Esophagus squamous epithelium (tissue), 4 donors: Measurements from ENCODE around the gene MED26.

Experiments used
- POLR2A ChIP-seq, 4 donors: fragments of 450-650 bp; IDR thresholded peaks; one replicate each; pipeline ENCODE4 v1.6.1; 2017; ENCODE audit warnings: antibody characterized with exemption in 4 of 4, mild to moderate bottlenecking in 4 of 4, moderate library complexity in 3 of 4
- TF ChIP-seq, protein P1 (sequence below), 6 experiments: fragments of 450-650 bp in 4 of 6; fragments of 200-600 bp in 2 of 6; sonication (generic) in 2 of 6; IDR thresholded peaks; one replicate each; pipeline ENCODE4 v1.5.1; 2016 to 2019; ENCODE audit warnings: antibody characterized with exemption in 6 of 6, mild to moderate bottlenecking in 4 of 6, moderate library complexity in 4 of 6

DNA sequence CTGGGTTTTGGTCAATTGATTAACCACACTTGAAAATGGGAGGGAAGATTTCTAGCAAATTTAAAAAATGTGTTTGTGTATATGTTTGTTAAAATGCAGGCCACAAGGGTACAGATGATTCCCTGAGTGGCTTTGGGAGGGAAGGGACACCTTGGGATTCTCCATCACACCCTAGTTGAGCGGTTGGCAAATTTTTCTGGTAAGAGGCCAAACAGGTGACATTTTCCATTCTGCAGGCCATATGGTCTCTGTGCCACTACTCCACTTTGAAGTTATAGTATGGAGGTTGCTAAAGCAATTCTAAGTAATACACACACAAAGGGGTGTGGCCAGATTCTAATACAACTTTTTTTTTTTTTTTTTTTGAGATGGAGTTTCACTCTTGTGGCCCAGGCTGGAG lies 12.9 kb upstream of the MED26 start:
- TF ChIP-seq, protein P1, sequence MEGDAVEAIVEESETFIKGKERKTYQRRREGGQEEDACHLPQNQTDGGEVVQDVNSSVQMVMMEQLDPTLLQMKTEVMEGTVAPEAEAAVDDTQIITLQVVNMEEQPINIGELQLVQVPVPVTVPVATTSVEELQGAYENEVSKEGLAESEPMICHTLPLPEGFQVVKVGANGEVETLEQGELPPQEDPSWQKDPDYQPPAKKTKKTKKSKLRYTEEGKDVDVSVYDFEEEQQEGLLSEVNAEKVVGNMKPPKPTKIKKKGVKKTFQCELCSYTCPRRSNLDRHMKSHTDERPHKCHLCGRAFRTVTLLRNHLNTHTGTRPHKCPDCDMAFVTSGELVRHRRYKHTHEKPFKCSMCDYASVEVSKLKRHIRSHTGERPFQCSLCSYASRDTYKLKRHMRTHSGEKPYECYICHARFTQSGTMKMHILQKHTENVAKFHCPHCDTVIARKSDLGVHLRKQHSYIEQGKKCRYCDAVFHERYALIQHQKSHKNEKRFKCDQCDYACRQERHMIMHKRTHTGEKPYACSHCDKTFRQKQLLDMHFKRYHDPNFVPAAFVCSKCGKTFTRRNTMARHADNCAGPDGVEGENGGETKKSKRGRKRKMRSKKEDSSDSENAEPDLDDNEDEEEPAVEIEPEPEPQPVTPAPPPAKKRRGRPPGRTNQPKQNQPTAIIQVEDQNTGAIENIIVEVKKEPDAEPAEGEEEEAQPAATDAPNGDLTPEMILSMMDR (IDR thresholded peaks at IDR 0.05) = no peak
- TF ChIP-seq POLR2A (IDR thresholded peaks at IDR 0.05) = no peak
